ENCODE results near the gene LMBRD1. TPM values are rescaled to one million over a fixed set of nuclear protein-coding genes. Genes with fewer than 3 reads are reported as not detected.

The LMBRD1 gene
- total and polyA plus RNA-seq, 2 of the 8 experiments (the other 6 are each of a cell fraction or from before 2014, with no cell fraction given), result 9.1 to 16.8 TPM

DNA sequence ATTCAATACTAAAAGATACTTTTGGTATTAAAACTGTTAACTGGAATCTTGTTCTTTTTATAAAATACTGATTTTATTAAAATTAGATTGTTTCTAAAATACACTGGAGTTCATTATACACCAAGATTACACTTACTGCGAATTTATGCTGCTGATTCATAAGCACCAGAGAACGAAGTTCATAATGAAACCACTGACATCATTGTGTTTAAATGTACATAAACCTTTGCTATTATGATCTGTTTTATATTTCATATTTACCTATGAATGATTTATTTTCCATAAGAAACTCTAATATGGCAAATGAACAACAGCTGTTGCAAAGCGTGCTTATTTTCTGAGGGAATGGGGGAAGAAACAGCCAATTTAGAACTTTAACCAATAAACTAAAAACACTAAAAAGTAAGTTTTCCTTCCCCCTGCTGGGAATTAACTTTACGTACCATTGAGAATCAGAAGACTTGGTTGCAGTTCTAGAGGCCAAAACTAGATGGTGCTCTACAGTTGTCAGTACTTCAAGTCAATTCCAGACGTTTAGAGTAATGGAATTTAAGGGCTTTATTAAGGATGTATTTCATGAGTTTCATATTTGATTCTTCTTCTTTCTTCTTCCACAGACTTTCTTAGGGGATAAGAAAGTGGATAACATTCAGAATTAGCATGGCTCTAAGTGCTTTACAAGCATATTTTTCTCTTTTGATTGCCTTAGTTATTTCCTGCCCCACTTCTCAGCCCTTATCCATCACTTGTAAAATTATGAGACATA is 38.8 kb upstream of the LMBRD1 start:
- Histone ChIP-seq H3K79me2 (ENCODE audit: control insufficient read depth in 1 of 2, insufficient read depth in 2 of 2, low read length in 2 of 2) (no peaks in the 10 kb centered on the region), H3K36me3 (ENCODE audit: control insufficient read depth in 2 of 4, insufficient read depth in 4 of 4, low read length in 3 of 4) (no peaks in the 10 kb centered on the region), H3K4ac (replicated peaks; ENCODE audit: insufficient read length, low read depth, low read length) (no peak overlapping the region), H2AK5ac (ENCODE audit: low read depth, low read length) (no peak overlapping the region), H3K56ac (replicated peaks; ENCODE audit: insufficient read length, low read depth, low read length) (no peak overlapping the region), H3K4me2 (ENCODE audit: insufficient read depth in 1 of 2, low read depth in 2 of 2, low read length in 2 of 2) (no peak overlapping the region), H3K18ac (ENCODE audit: extremely low read depth, low read length) (no peak overlapping the region), H2AFZ (ENCODE audit: low read length) (no peak overlapping the region), H3K79me1 (ENCODE audit: low read depth, low read length) (no peaks in the 10 kb centered on the region), H3K9ac (replicated peaks in 1 of 4; ENCODE audit: extremely low read depth in 1 of 4, low read depth in 3 of 4, low read length in 3 of 4) (no peak overlapping the region), H2BK12ac (ENCODE audit: low read depth, low read length) (no peak overlapping the region), H3K4me3 (ENCODE audit: extremely low read depth in 1 of 4, insufficient read depth in 2 of 4, low read depth in 3 of 4, low read length in 4 of 4) (no peak overlapping the region), H4K5ac (ENCODE audit: insufficient read length, low read depth, low read length) (no peak overlapping the region), H3K27me3 (replicated peaks in 1 of 4; ENCODE audit: control insufficient read depth in 3 of 4, extremely low read depth in 1 of 4, insufficient read depth in 3 of 4, low read length in 3 of 4) (peaks cover 0 to 1% (median 0%) of the 10 kb centered on the region in 4 experiments; a peak in 1 of 7 replicates), H4K91ac (replicated peaks; ENCODE audit: insufficient read length, low read length) (no peak overlapping the region), H3K14ac (ENCODE audit: insufficient read length) (no peak overlapping the region), H3K23me2 (ENCODE audit: low read depth, low read length) (no peaks in the 10 kb centered on the region), H4K20me1 (replicated peaks in 1 of 2; ENCODE audit: control insufficient read depth in 1 of 2, insufficient read depth in 2 of 2, low read length in 2 of 2) (no peaks in the 10 kb centered on the region), H2BK20ac (ENCODE audit: low read length) (no peak overlapping the region), H3K23ac (ENCODE audit: insufficient read length) (no peak overlapping the region), H3K4me1 (replicated peaks in 1 of 4; ENCODE audit: control insufficient read depth in 3 of 4, insufficient read depth in 4 of 4, low read length in 3 of 4) (no peaks in the 10 kb centered on the region), H2BK120ac (replicated peaks; ENCODE audit: low read depth, low read length) (no peak overlapping the region), H2BK5ac (ENCODE audit: low read depth, low read length) (no peak overlapping the region), H3K9me3 (ENCODE audit: insufficient read depth in 2 of 2, low read depth in 1 of 2, low read length in 1 of 2) (no peaks in the 10 kb centered on the region), H4K8ac (ENCODE audit: extremely low read depth, insufficient read depth, low read length) (no peak overlapping the region), H2BK15ac (ENCODE audit: low read length) (no peak overlapping the region), H3K27ac (ENCODE audit: low read depth, low read length) (no peak overlapping the region)
- no peak for FAIRE-seq
- DNase-seq (ENCODE audit: low read depth in 1 of 2, low spot score in 2 of 2), result no peak
- ChIA-PET POLR2A (ENCODE audit: partially characterized antibody) (no interaction called here), CTCF (ENCODE audit: partially characterized antibody) (interaction anchor here (0.6 to 2.1 kb wide), 8 partner anchors 11 to 879 kb away, joined by 3 to 9 read pairs (median 3); no protein-coding TSS in a partner anchor)
- WGBS, 2 experiments (ENCODE audit: extremely low coverage in 1 of 2, insufficient coverage in 1 of 2, insufficient read length in 1 of 2, insufficient replicate concordance in 2 of 2, low coverage in 1 of 2, low lambda C conversion rate in 2 of 2, missing lambda C conversion rate in 1 of 2), result 16% methylated on average over 5 of the region's 5 CpGs; no CpG with 5 or more reads in 1 of the 2 experiments
- TF ChIP-seq CBX8 (IDR thresholded peaks at IDR 0.05; ENCODE audit: borderline replicate concordance, low read depth, low read length) (no peak), SIN3A (conservative IDR thresholded peaks at IDR 0.05 in 1 of 2, IDR thresholded peaks at IDR 0.05 in 1 of 2; ENCODE audit: low read depth in 1 of 2, low read length in 2 of 2) (no peak), SUZ12 (IDR thresholded peaks at IDR 0.05; ENCODE audit: low read length) (no peak), POLR2AphosphoS5 (IDR thresholded peaks at IDR 0.05; ENCODE audit: low read depth, low read length) (no peak), POLR2A (IDR thresholded peaks at IDR 0.05; ENCODE audit: control extremely low read depth in 1 of 2, low read depth in 2 of 2, low read length in 2 of 2) (no peak), KDM1A (IDR thresholded peaks at IDR 0.05; ENCODE audit: borderline replicate concordance, low read length) (no peak), JUN (IDR thresholded peaks at IDR 0.05; ENCODE audit: low read depth, low read length) (no peak), EGR1 (IDR thresholded peaks at IDR 0.05; ENCODE audit: borderline replicate concordance, low read depth, low read length) (no peak), RAD21 (IDR thresholded peaks at IDR 0.05 in 1 of 2, conservative IDR thresholded peaks at IDR 0.05 in 1 of 2; ENCODE audit: low read depth in 2 of 2, low read length in 2 of 2) (peak; percentile 70 to 73)
- TF ChIP-seq, protein P1, sequence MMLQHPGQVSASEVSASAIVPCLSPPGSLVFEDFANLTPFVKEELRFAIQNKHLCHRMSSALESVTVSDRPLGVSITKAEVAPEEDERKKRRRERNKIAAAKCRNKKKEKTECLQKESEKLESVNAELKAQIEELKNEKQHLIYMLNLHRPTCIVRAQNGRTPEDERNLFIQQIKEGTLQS (IDR thresholded peaks at IDR 0.05; ENCODE audit: insufficient read depth, low read depth, low read length), result no peak
